SU-DHL-6 (cell line): Measurements from ENCODE around the gene MRPS14.

Experiments used
- H2AFZ ChIP-seq: fragments of 200-600 bp; sonication (generic); 2 replicates; pipeline ENCODE4 v1.6.1; 2014; ENCODE audit warnings: low read depth, mild to moderate bottlenecking, moderate library complexity, mixed read lengths, antibody characterized with exemption, low read length; ENCODE audit not compliant: severe bottlenecking
- H3F3A ChIP-seq: fragments of 200-600 bp; shearing (Covaris generic); 2 replicates; pipeline ENCODE4 v1.6.0; 2016; ENCODE audit warnings: antibody characterized with exemption, mild to moderate bottlenecking; ENCODE audit not compliant: insufficient read depth
- H3K27ac ChIP-seq: fragments of 200-600 bp; sonication (generic); 2 replicates; pipeline ENCODE4 v1.5.1; 2016; ENCODE audit warnings: low read depth, mild to moderate bottlenecking, low read length, moderate library complexity, mixed read lengths
- H3K27me3 ChIP-seq: fragments of 200-600 bp; sonication (generic), shearing (Covaris generic); 2 replicates; pipeline ENCODE4 v1.6.0; 2014; ENCODE audit warnings: mild to moderate bottlenecking, low read length
- H3K36me3 ChIP-seq: fragments of 200-600 bp; sonication (generic); 2 replicates; pipeline ENCODE4 v1.6.1; 2014; ENCODE audit warnings: mild to moderate bottlenecking, low read length, mixed read lengths
- H3K4me2 ChIP-seq: fragments of 300-600, 200-600 bp; shearing (Covaris generic), sonication (generic); 2 replicates; pipeline ENCODE4 v1.6.0; 2014; ENCODE audit warnings: low read length, low read depth, mild to moderate bottlenecking; ENCODE audit not compliant: poor library complexity, severe bottlenecking
- H3K4me3 ChIP-seq: fragments of 200-600 bp; sonication (generic); 2 replicates; pipeline ENCODE4 v1.5.1; 2014; ENCODE audit warnings: antibody characterized with exemption, low read length, mild to moderate bottlenecking, mixed read lengths; ENCODE audit not compliant: insufficient read depth, poor library complexity, severe bottlenecking
- H3K79me2 ChIP-seq: fragments of 200-600 bp; sonication (generic); 2 replicates; pipeline ENCODE4 v1.6.1; 2014; ENCODE audit warnings: mild to moderate bottlenecking, low read length, moderate library complexity; ENCODE audit not compliant: insufficient read depth
- H3K9ac ChIP-seq: fragments of 200-600 bp; sonication (generic); 2 replicates; pipeline ENCODE4 v1.7.0; 2014; ENCODE audit warnings: mild to moderate bottlenecking, low read length
- H3K9me2 ChIP-seq: fragments of 200-600 bp; sonication (generic); replicated peaks from 2 replicates; pipeline ENCODE4 v1.6.1; 2014; ENCODE audit warnings: low read length; ENCODE audit not compliant: insufficient read depth
- H3K9me3 ChIP-seq: fragments of 200-600 bp; sonication (generic); 2 replicates; pipeline ENCODE4 v1.6.1; 2014; ENCODE audit warnings: low read length, mixed read lengths; ENCODE audit not compliant: insufficient read depth
- H4K20me1 ChIP-seq: fragments of 200-600 bp; sonication (generic); 2 replicates; pipeline ENCODE4 v1.6.1; 2014; ENCODE audit warnings: low read depth, mild to moderate bottlenecking, antibody characterized with exemption, low read length, moderate library complexity, mixed read lengths
- CTCF ChIP-seq: fragments of 200-600 bp; sonication (generic); IDR thresholded peaks from one replicate; pipeline ENCODE4 v1.5.1; 2017; ENCODE audit warnings: antibody characterized with exemption, mild to moderate bottlenecking, low read length, moderate library complexity; ENCODE audit not compliant: insufficient read depth, poor library complexity, severe bottlenecking
- EZH2phosphoT487 ChIP-seq: fragments of 200-600 bp; sonication (generic), shearing (Covaris generic); conservative IDR thresholded peaks from 2 replicates; pipeline ENCODE4 v1.6.1; 2018; ENCODE audit warnings: mild to moderate bottlenecking, antibody characterized with exemption, low read length, moderate library complexity, mixed read lengths

MRPS14 gene

GRCh38 chr1:175023043-175023921, at the start of gene MRPS14:
TSS of gene MRPS14 (minus strand) at chr1:175023425. CDS start at chr1:175023408, 17 bp downstream.
- TF ChIP-seq CTCF (no peak), EZH2phosphoT487 (no peak)
- Histone ChIP-seq H3K79me2 (peaks cover 38% of the 10 kb centered on the region), H3K27ac (peak within 1 kb of the TSS; percentile 58), H3K27me3 (no peaks in the 10 kb centered on the region), H3K9ac (peak within 1 kb of the TSS; percentile 88), H3K4me3 (peak within 1 kb of the TSS; percentile 82), H3K9me3 (no peaks in the 10 kb centered on the region), H3K4me2 (peak within 1 kb of the TSS; percentile 97), H4K20me1 (no peaks in the 10 kb centered on the region), H3K9me2 (no peaks in the 10 kb centered on the region), H3F3A (peaks cover 23% of the 10 kb centered on the region), H2AFZ (peak within 1 kb of the TSS; percentile 91), H3K36me3 (no peaks in the 10 kb centered on the region)

- H3K9me3 ChIP-seq: no peaks in the 10 kb centered on the region
- no peaks in the 10 kb centered on the region for H3K79me2 ChIP-seq
- no peak overlapping the region for H2AFZ ChIP-seq
- H3K36me3 ChIP-seq: no peaks in the 10 kb centered on the region
- no peaks in the 10 kb centered on the region for H3F3A ChIP-seq
- no peak overlapping the region for H3K27ac ChIP-seq
- TF ChIP-seq CTCF (no peak), EZH2phosphoT487 (no peak)
- no peak overlapping the region for H3K4me2 ChIP-seq
- H3K9ac ChIP-seq: no peak overlapping the region
- no peaks in the 10 kb centered on the region for H3K9me2 ChIP-seq
- no peaks in the 10 kb centered on the region for H3K27me3 ChIP-seq
- H3K4me3 ChIP-seq: no peak overlapping the region
- no peaks in the 10 kb centered on the region for H4K20me1 ChIP-seq
These were observed 49.1 kb upstream of the MRPS14 start for GRCh38 chr1:175072099-175072951.

GRCh38 chr1:175071276-175071943, 48.2 kb upstream of the MRPS14 start:
- H3K36me3 ChIP-seq: no peaks in the 10 kb centered on the region
- no peaks in the 10 kb centered on the region for H3K27me3 ChIP-seq
- no peak overlapping the region for H3K4me2 ChIP-seq
- no peak overlapping the region for H3K27ac ChIP-seq
- no peak overlapping the region for H3K9ac ChIP-seq
- H3K9me2 ChIP-seq: no peaks in the 10 kb centered on the region
- H3K4me3 ChIP-seq: no peak overlapping the region
- no peaks in the 10 kb centered on the region for H4K20me1 ChIP-seq
- TF ChIP-seq EZH2phosphoT487 (no peak), CTCF (no peak)
- H3F3A ChIP-seq: no peaks in the 10 kb centered on the region
- H2AFZ ChIP-seq: no peak overlapping the region
- H3K79me2 ChIP-seq: no peaks in the 10 kb centered on the region
- H3K9me3 ChIP-seq: no peaks in the 10 kb centered on the region
